NCI-H524 (cell line): ENCODE measurements around the gene PLOD3.
"Not testable (repeated sequence)": the region's sequence is repeated elsewhere in the genome, so short reads cannot be mapped to it uniquely, and the experiment has no call there.

ENCODE experiments used
- DNase-seq, 2 experiments: peaks; one replicate each; lab custom pipeline; 2025; lab: John Stamatoyannopoulos, UW

PLOD3 gene

GRCh38 chr7:101217388-101218235 lies at the start of gene PLOD3, which contains the start of gene ZNHIT1:
TSS of gene PLOD3 (minus strand) at chr7:101217581. CDS start at chr7:101217274, 307 bp downstream.
TSS of gene ZNHIT1 (plus strand) at chr7:101218165. CDS start at chr7:101218196, 31 bp downstream.
- peak; percentile 96 to 98 for DNase-seq

- no peak for DNase-seq
Measured at GRCh38 chr7:101265622-101266516, 48.5 kb upstream of the PLOD3 start.

DNA sequence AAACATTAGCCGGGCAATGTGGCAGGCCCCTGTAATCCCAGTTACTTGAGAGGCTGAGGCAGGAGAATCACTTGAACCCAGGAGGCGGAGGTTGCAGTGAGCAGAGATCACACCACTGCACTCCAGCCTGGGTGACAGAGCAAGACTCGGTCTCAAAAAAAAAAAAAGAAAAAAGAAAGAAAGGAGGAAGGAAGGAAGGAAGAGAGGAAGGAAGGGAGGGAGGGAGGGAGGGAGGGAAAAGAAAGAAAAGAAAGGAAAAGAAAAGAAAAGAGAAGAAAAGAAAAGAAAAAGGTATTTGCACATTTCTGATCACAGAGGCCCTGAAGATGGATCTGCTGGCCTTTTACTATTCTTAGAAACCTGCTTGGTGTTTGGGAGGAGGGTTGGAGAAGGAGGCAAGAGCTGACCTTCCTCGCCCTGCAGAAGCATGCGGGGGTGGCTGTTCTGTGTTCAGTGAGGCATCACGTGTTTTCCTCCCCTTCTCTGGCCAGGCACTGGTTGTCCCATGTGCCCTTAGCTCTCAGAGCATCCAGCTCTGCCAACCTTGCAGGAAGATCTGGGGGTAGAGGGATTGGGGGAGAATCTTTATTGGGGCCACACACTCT lies 46.8 kb upstream of the PLOD3 start:
- DNase-seq: not testable (repeated sequence)

GRCh38 chr7:101258243-101258731 lies 40.9 kb upstream of the PLOD3 start:
- no peak for DNase-seq

GRCh38 chr7:101255796-101256195 lies 38.4 kb upstream of the PLOD3 start:
- no peak for DNase-seq

DNA sequence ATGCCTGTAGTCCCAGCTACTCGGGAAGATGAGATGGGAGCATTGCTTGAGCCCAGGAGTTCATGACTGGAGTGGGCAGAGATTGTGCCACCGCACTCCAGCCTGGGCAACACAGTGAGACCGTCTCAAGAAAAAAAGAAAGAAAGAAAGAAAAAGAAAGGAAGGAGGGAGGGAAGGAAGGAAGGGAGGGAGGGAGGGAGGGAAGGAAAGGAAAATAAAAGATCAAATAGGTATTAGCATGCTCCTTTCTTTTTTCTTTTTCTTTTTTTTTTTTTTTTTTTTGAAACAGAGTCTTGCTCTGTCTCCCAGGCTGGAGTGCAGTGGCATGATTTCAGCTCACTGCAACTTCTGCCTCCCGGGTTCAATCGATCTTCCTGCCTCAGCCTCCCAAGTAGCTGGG lies 35.8 kb upstream of the PLOD3 start:
- DNase-seq: not testable (repeated sequence)

GRCh38 chr7:101251871-101252659 lies 34.7 kb upstream of the PLOD3 start:
- DNase-seq: peak; percentile 94 to 95

DNA sequence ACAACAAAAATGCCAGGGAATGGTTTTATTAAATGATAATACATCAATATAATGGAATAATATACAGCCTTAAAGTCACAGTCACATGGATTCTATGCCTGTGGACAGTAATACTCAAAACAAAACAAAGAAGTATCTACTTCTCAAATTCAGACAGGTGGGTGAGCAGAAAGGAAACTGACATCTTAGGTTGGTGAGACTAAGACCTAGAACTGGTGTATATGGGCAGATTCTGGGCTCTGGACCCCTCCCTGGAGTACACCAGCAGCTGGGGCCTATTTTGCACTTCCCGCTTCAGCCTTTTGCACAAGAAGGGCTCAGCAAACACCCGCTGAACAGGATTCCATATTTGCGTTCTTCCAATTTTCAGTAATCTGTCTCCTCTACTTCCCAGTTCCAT lies 32.9 kb upstream of the PLOD3 start:
- DNase-seq: no peak

DNA sequence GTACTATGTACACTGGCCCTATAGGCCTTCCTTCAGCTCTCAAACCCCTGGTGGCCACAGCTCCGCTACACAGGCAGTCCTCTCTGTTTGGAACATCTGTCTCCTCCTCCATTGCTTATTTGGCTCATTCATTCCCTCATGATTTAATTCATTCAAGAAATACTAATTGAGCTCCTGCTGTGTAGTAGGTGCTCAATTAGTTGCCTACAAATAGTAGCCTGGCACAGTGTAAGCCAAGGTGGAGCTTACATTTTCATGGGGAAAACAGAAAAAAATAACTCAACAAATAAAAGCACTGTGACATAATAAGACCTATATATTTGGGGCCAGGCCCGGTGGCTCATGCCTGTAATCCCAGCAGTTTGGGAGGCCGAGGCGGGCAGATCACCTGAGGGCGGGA lies 30.9 kb upstream of the PLOD3 start:
- no peak for DNase-seq

- DNase-seq: no peak
Measured at GRCh38 chr7:101245147-101245668, 27.8 kb upstream of the PLOD3 start.

- DNase-seq: peak; percentile 78 to 84
Measured at GRCh38 chr7:101244375-101245146, 27.2 kb upstream of the PLOD3 start, which contains the start of gene FIS1. TSS of gene FIS1 (minus strand) at chr7:101245081. CDS start at chr7:101245004, 77 bp downstream.

DNA sequence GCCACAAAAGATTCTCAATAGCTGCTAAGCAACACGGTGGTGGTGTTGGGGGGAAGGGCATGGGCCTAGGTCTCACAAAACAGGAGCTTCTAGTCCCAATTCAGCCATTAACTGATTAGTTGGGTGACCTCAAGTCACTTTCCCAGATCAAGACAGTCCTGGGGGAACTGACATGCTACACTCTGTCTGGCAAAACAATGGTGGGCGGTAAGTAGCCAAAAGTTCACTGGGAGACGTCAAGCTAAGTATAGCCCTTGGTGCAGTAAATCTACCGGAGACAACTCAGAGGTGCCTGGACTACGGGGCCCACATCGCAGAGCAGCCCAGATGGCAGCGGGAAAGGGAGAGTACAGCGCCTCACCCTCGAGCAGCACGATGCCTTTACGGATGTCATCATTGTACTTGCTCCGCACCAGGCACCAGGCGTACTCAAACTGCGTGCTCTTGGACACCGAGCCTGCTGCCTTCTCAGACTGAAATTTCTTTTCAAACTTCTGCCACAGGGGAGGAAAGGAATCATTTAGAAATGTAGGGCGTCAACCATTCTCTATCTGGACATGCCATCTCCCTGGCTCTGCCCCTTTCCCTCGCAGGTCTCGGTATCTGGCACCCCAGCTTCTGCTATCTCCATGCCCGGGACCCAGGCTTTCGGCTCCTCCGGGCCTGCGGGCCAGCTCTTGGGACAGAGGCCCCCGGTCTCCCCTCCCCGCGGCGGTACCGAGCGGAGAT lies 26.4 kb upstream of the PLOD3 start:
- DNase-seq: no peak

DNA sequence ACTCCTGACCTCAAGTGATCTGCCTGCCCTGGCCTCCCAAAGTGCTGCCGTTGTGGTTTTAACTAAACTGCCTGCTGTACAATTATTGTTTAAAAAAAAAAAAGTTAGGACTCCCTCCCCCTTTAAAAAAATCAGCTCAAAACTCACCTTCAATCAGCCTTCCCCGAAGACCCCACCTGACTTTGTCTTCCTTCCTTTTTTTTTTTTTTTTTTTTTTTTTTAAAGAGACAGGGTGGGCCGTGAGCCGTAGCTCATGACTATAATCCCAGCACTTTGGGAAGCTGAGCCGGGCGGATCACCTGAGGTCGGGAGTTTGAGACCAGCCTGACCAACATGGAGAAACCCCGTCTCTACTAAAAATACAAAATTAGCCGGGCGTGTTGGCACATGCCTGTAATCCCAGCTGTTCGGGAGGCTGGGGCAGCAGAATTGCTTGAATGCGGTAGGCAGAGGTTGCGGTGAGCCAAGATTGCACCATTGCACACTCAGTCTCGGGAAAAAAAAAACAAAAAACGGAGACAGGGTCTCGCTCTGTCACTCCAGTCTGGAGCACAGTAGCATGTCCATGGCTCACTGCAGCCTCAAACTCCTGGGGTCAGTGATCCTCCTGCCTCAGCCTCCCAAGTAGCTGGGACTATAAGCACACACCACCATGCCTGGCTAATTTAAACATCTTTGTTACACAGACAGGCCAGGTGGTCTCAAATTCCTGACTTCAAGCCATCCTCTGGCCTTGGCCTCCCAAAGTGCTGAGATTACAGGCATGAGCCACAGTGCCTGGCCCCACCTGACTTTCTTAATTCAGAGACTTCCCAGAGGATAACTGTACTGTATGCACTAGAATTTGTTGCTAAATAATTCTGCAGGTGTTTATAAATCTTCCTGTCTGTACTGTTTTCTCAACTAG lies 24.3 kb upstream of the PLOD3 start:
- DNase-seq: no peak

DNA sequence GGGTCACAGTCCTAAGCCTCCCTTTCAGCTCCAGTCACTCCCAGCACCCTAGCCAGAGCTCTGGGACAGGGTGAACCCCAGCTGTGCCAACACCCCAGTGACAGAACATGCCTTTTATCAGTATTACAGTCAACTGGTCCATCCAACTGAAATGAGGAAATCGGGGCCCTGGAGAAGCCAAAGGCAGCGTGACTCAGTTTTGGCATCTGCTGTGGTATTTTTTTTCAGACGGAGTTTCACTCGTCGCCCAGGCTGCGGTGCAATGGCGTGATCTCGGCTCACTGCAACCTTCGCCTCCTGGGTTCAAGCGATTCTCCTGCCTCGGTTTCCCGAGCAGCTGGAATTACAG lies 23.6 kb upstream of the PLOD3 start:
- DNase-seq: no peak

DNA sequence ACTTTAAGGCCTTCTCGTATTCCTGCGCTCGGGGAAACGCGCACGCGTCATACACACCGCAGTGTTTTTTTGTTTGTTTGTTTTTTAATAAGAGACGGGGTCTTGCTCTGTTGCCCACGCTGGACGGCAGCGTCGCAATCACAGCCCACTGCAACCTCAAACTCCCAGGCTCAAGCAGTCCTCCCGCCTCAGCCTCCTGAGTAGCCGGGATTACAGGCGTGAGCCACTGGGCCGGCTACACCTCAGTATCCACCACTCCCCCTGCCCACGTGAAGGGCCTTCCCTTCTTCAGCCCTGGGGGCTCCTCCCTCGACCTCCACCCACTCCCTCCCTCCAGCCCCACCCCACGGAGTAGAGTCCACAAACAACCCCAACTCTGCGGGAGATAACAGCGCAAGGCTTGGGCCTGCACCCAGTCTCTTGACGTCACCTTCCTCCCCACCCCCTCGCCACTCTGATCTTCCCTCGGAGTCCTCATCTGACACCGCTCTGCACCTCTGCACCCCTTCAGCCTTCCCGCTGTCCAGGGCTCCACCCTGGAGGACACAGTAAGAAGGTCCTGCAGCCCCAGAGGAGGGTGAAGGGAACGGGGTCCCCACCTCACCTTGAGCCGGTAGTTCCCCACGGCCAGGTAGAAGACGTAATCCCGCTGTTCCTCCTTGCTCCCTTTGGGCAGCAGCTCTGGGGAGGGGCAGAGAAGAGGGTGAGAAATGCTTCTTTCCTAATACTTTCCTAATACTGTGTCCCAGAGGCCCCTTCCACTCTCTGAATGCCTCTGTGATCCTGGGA lies 23.0 kb upstream of the PLOD3 start:
- no peak for DNase-seq

DNA sequence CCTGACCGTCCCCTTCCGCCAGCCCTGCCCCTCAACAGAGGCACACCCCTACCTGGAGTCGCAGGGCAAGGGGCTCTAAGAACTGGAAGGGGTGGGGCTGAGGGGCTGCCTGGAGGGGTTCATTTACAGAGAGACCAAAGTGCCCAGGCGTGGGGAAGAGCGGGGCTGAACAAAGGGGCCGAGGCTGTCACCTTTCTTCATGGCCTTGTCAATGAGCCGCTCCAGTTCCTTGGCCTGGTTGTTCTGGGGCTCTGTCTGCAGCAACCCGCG lies 22.5 kb upstream of the PLOD3 start:
- no peak for DNase-seq

DNA sequence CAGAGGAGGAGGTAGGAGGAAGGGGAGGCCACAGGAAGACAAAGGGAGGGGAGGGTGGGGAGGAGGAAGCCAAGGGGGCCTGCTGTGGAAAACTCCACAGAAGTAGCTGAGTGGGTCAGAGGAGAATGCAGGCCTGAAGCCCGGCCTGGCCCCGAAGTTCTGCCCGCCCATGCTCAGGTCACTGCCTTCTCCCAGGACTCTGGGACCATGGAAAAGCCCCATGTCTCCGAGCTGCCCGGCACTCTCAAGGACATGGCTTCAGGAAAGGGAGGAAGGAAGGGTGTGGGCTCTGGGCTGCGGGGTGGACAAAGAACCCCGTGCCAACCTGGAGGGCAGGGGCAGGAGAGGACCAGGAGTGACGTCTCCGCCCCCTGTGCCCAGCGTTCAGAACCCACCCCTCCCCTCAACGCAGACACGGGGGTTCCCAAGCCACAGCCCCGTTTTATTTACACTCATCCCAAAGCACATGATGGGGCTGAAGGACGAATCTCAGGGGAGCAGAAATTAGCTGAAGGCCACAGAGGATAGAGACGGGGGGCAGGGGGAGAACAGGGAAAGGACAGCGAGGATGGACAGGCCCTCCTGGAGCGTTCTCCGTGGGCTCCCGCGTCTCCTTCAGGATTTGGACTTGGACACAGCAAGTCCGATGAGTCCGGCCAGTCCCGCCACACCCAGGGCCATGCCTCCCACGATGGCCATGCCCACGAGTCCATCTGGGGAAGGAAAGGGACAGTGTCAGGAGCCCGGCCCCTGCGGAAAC lies 22.0 kb upstream of the PLOD3 start:
- DNase-seq: no peak
